Measurements from ENCODE around the gene CCSER1. TPM values are rescaled to one million over a fixed set of nuclear protein-coding genes. Genes with fewer than 3 reads are reported as not detected.

The CCSER1 gene
- total RNA-seq, 1 donor from 2014 or later: 11.9 TPM

DNA sequence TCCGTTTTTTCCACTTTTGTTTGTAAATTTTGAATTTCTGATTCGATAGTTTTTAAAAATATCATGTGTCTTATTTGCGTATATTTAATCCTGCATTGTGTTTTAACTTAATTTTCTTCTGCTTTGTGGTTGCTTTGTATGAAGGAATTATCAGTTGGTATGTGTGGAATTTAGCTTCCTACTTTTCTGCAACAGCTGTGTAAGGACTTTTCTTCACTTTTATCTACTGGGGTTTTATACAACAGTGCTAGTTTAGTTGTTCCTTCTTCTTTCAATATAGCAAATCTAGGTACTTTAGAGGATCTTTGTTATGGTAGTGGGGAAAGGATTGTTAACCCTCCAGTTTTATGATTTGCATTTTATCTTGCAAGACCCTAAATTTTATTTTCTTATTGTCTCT is 410.3 kb downstream of the CCSER1 start:
- Mint-ChIP-seq H3K27me3 (ENCODE audit: low read depth) (no peaks in the 10 kb centered on the region), H3K4me3 (no peak overlapping the region), H3K27ac (ENCODE audit: unreplicated experiment) (no peak overlapping the region), H3K4me1 (no peaks in the 10 kb centered on the region), H3K9me3 (no peaks in the 10 kb centered on the region), H3K36me3 (ENCODE audit: low read depth) (no peaks in the 10 kb centered on the region)
- no peak for TF ChIP-seq CTCF (conservative IDR thresholded peaks at IDR 0.05)
- DNase-seq (ENCODE audit: low read depth, low spot score): no peak

- TF ChIP-seq CTCF (conservative IDR thresholded peaks at IDR 0.05): no peak
- Mint-ChIP-seq H3K27me3 (ENCODE audit: low read depth) (no peaks in the 10 kb centered on the region), H3K4me1 (no peaks in the 10 kb centered on the region), H3K9me3 (no peaks in the 10 kb centered on the region), H3K36me3 (ENCODE audit: low read depth) (no peaks in the 10 kb centered on the region), H3K27ac (ENCODE audit: unreplicated experiment) (no peak overlapping the region), H3K4me3 (no peak overlapping the region)
- no peak for DNase-seq (ENCODE audit: low read depth, low spot score)
Measured at GRCh38 chr4:90540536-90540935, 413.3 kb downstream of the CCSER1 start.

DNA sequence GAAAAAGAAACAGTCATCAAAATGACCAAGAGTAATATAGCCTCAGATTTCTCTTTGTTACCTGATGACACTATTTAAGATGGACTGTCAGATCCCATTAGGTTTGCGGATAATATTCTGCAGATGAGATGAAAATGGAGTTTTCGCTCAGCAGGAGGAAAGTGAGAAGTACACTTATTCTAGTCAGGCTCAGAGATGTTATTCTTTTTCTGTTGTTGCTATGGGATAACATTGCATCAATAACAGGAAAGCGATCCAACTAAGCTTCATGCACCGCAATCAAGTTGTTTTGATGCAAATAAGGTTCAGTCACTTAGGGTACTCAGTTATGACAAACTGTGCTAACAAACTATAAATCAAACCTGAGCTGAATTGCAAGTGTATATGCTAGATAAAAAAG is 415.0 kb downstream of the CCSER1 start:
- Mint-ChIP-seq H3K4me1 (no peaks in the 10 kb centered on the region), H3K27ac (ENCODE audit: unreplicated experiment) (no peak overlapping the region), H3K4me3 (no peak overlapping the region), H3K9me3 (no peaks in the 10 kb centered on the region), H3K27me3 (ENCODE audit: low read depth) (no peaks in the 10 kb centered on the region), H3K36me3 (ENCODE audit: low read depth) (no peaks in the 10 kb centered on the region)
- no peak for DNase-seq (ENCODE audit: low read depth, low spot score)
- no peak for TF ChIP-seq CTCF (conservative IDR thresholded peaks at IDR 0.05)

DNA sequence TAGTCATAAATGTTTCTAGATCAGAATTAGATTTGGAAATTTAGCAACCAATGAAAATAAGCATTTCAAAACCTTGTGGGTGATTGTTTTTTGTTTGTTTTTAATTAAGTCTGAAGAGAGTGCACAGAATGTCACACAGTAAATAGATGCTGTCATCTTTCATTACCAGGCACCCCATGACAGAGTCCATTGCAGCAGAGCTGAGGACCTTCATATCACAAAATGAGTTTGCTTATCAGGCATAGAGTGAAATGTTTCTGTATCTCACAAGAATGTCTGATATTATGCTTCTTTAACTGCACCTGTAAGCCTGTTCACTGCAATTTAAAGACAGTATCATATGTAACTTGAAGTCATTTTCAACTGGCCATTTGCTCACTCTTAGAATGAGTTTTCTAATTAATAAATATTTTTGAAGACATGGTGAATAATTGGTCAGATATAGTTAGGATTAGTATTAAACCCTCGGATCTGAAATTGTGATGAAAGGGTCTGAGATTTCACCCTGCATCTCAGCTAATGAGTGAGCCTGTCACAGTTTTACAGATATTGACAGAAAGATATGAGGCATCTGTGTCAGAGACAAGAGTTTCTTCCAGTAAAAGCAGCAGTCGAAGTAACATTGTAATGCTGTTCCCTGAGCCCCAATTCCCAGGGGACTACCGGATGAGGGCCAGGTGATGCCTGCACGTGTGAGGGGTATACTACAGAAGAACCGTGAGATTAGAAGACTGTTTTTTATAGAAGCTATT is 416.4 kb downstream of the CCSER1 start:
- Mint-ChIP-seq H3K9me3 (no peaks in the 10 kb centered on the region), H3K4me3 (no peak overlapping the region), H3K27me3 (ENCODE audit: low read depth) (no peaks in the 10 kb centered on the region), H3K27ac (ENCODE audit: unreplicated experiment) (no peak overlapping the region), H3K36me3 (ENCODE audit: low read depth) (no peaks in the 10 kb centered on the region), H3K4me1 (no peaks in the 10 kb centered on the region)
- TF ChIP-seq CTCF (conservative IDR thresholded peaks at IDR 0.05): no peak
- no peak for DNase-seq (ENCODE audit: low read depth, low spot score)

DNA sequence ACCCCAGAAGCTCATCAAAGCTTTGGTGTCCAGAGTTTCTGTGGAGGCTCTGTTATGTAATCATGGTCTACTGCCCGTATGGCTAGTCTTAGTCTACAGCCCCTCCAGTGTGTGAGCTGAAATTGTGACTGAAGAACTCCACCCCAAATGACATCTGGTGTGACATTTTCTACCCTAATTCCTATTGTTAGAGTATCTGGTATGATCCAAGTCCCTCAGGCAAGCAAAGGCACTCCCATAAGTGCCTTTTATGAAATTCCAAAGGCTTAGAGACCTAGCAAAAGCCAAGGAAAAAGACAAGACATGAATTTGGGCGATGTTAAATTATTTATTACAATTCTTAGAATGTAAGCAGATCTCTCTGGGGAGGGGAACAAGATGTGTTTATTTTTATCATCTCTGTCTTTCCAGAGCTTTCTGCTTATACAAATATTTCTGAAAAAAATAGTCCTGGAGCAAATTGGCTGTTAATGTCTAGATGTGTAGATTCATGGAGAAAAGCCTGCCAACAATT is 417.4 kb downstream of the CCSER1 start:
- Mint-ChIP-seq H3K27me3 (ENCODE audit: low read depth) (no peaks in the 10 kb centered on the region), H3K36me3 (ENCODE audit: low read depth) (no peaks in the 10 kb centered on the region), H3K27ac (ENCODE audit: unreplicated experiment) (no peak overlapping the region)

More for the DNA sequence above, 417.4 kb downstream of the CCSER1 start:
- TF ChIP-seq CTCF (conservative IDR thresholded peaks at IDR 0.05): no peak
- Mint-ChIP-seq H3K9me3 (no peaks in the 10 kb centered on the region), H3K4me1 (no peaks in the 10 kb centered on the region), H3K4me3 (no peak overlapping the region)
- no peak for DNase-seq (ENCODE audit: low read depth, low spot score)
